HPDE6-E6E7 (cell line): ENCODE results near the gene ZMAT3.
"Not testable (repeated sequence)": the region's sequence is repeated elsewhere in the genome, so short reads cannot be mapped to it uniquely, and the experiment has no call there.

ENCODE experiments used
- DNase-seq: peaks from one replicate; pipeline ENCODE4 v3.0.0; 2011; ENCODE audit warnings: missing footprints; ENCODE audit errors: extremely low spot score

ZMAT3 gene

GRCh38 chr3:179068779-179069530, 2.7 kb downstream of the ZMAT3 start:
- DNase-seq = no peak

GRCh38 chr3:179067839-179068238, 3.8 kb downstream of the ZMAT3 start:
- no peak for DNase-seq

GRCh38 chr3:179067291-179067690, 4.3 kb downstream of the ZMAT3 start:
- no peak for DNase-seq

- DNase-seq = peak; percentile 34
Observed at GRCh38 chr3:179063945-179064560, 7.6 kb downstream of the ZMAT3 start.

GRCh38 chr3:179056326-179056725, 15.3 kb downstream of the ZMAT3 start:
- no peak for DNase-seq

- not testable (repeated sequence) for DNase-seq
Observed at GRCh38 chr3:179054565-179054964, 17.0 kb downstream of the ZMAT3 start.

- DNase-seq = no peak
Observed at GRCh38 chr3:179046497-179047353, 24.9 kb downstream of the ZMAT3 start.

GRCh38 chr3:179045719-179046402, 25.7 kb downstream of the ZMAT3 start:
- no peak for DNase-seq

- DNase-seq = not testable (repeated sequence)
Observed at GRCh38 chr3:179038899-179039251, 32.7 kb downstream of the ZMAT3 start.

GRCh38 chr3:179038216-179038898, 33.3 kb downstream of the ZMAT3 start:
- no peak for DNase-seq

GRCh38 chr3:179037351-179037750, 34.3 kb downstream of the ZMAT3 start:
- DNase-seq = peak; percentile 75

- no peak for DNase-seq
Observed at GRCh38 chr3:179036626-179037300, 34.8 kb downstream of the ZMAT3 start.

- no peak for DNase-seq
Observed at GRCh38 chr3:179036226-179036625, 35.4 kb downstream of the ZMAT3 start.

GRCh38 chr3:179035232-179035631, 36.4 kb downstream of the ZMAT3 start:
- DNase-seq = no peak

- not testable (repeated sequence) for DNase-seq
Observed at GRCh38 chr3:179033304-179033657, 38.3 kb downstream of the ZMAT3 start.

- DNase-seq = not testable (repeated sequence)
Observed at GRCh38 chr3:179032454-179033303, 38.9 kb downstream of the ZMAT3 start.

GRCh38 chr3:179029096-179029495, 42.5 kb downstream of the ZMAT3 start:
- DNase-seq = no peak

GRCh38 chr3:179028408-179028807, 43.2 kb downstream of the ZMAT3 start:
- no peak for DNase-seq

- DNase-seq = no peak
Observed at GRCh38 chr3:179027326-179027900, 44.2 kb downstream of the ZMAT3 start.

GRCh38 chr3:179026636-179027035, 45.0 kb downstream of the ZMAT3 start:
- DNase-seq = no peak
